DND-41 (cell line): Measurements from ENCODE around the gene ARL2BP.

ENCODE experiments used
- ATAC-seq: fragments of 200-7000 bp; cut with Tn5 transposase; 3 replicates; pipeline ENCODE4 v1.9.1; 2021; ENCODE audit warnings: low read depth; ENCODE audit not compliant: insufficient read depth
- DNase-seq: peaks from one replicate; pipeline ENCODE4 v3.0.0-alpha.2; 2020
- H2AFZ ChIP-seq: 2 replicates; pipeline ENCODE4 v1.6.0; 2012; ENCODE audit warnings: low read depth, low read length
- H3K27ac ChIP-seq: 2 replicates; pipeline ENCODE4 v1.5.1; 2012; ENCODE audit warnings: low read length, inconsistent platforms
- H3K27me3 ChIP-seq: fragments of 200-600 bp; sonication (generic); 2 replicates; pipeline ENCODE4 v1.6.0; 2012; ENCODE audit warnings: low read length, mild to moderate bottlenecking, inconsistent platforms; ENCODE audit not compliant: insufficient read depth, poor library complexity
- H3K36me3 ChIP-seq: 2 replicates; pipeline ENCODE4 v1.5.1; 2012; ENCODE audit warnings: low read length, inconsistent platforms; ENCODE audit not compliant: insufficient read depth
- H3K4me1 ChIP-seq: 2 replicates; pipeline ENCODE4 v1.5.1; 2012; ENCODE audit warnings: mild to moderate bottlenecking, low read length; ENCODE audit not compliant: insufficient read depth
- H3K4me2 ChIP-seq: 2 replicates; pipeline ENCODE4 v1.6.0; 2012; ENCODE audit warnings: mild to moderate bottlenecking, moderate library complexity, low read length, inconsistent platforms; ENCODE audit not compliant: insufficient read depth
- H3K4me3 ChIP-seq, 2 experiments: fragments of 200-600 bp in 1 of 2; shearing (Covaris generic) in 1 of 2; 2 replicates each; pipeline ENCODE4 v1.5.1; 2012 to 2016; ENCODE audit warnings: inconsistent platforms in 2 of 2, low read length in 2 of 2, mild to moderate bottlenecking in 2 of 2, low read depth in 1 of 2, moderate library complexity in 1 of 2
- H3K79me2 ChIP-seq: 2 replicates; pipeline ENCODE4 v1.6.0; 2012; ENCODE audit warnings: low read length, inconsistent platforms; ENCODE audit not compliant: insufficient read depth
- H3K9ac ChIP-seq: 2 replicates; pipeline ENCODE4 v1.6.0; 2012; ENCODE audit warnings: low read depth, mild to moderate bottlenecking, inconsistent platforms, low read length, moderate library complexity
- H3K9me3 ChIP-seq: 2 replicates; pipeline ENCODE4 v1.5.1; 2012; ENCODE audit warnings: low read length, moderate library complexity, mild to moderate bottlenecking, inconsistent platforms; ENCODE audit not compliant: insufficient read depth, severe bottlenecking
- H4K20me1 ChIP-seq: 2 replicates; pipeline ENCODE4 v1.6.0; 2012; ENCODE audit warnings: low read length; ENCODE audit not compliant: insufficient read depth
- EZH2 ChIP-seq: IDR thresholded peaks from 3 replicates; pipeline ENCODE4 v1.6.1; 2012; ENCODE audit warnings: borderline replicate concordance, low read depth, mild to moderate bottlenecking, moderate library complexity, low read length, inconsistent platforms; ENCODE audit not compliant: severe bottlenecking
- TF ChIP-seq, protein P1 (sequence below): IDR thresholded peaks from 2 replicates; pipeline ENCODE4 v1.5.1; 2012; ENCODE audit warnings: borderline replicate concordance, low read length, moderate library complexity, mild to moderate bottlenecking; ENCODE audit not compliant: poor library complexity, severe bottlenecking; ENCODE audit errors: extremely low read depth

ARL2BP gene

DNA sequence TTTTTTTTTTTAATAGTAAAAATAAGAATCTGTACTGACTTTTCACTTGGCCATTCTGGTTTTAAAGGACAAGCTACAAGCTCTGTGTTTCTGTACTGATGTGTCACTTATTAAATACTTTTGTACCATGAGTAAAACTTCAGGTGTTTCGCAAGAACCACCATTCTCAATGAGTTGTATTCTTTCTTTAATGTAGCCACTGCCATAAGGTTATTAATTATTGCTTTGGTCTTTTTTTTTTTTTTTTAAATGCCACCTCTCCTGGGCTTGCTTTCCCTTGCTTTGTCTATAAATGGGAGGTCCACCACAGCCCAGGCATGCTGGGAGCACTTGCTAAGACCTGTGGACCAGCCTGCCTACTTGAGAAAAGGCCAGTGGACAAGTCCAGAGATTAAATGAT, 8.4 kb downstream of the ARL2BP start:
- TF ChIP-seq, protein P1, sequence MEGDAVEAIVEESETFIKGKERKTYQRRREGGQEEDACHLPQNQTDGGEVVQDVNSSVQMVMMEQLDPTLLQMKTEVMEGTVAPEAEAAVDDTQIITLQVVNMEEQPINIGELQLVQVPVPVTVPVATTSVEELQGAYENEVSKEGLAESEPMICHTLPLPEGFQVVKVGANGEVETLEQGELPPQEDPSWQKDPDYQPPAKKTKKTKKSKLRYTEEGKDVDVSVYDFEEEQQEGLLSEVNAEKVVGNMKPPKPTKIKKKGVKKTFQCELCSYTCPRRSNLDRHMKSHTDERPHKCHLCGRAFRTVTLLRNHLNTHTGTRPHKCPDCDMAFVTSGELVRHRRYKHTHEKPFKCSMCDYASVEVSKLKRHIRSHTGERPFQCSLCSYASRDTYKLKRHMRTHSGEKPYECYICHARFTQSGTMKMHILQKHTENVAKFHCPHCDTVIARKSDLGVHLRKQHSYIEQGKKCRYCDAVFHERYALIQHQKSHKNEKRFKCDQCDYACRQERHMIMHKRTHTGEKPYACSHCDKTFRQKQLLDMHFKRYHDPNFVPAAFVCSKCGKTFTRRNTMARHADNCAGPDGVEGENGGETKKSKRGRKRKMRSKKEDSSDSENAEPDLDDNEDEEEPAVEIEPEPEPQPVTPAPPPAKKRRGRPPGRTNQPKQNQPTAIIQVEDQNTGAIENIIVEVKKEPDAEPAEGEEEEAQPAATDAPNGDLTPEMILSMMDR = no peak
- TF ChIP-seq EZH2 = no peak
- H3K4me1 ChIP-seq = no peaks in the 10 kb centered on the region
- H4K20me1 ChIP-seq = no peaks in the 10 kb centered on the region
- ATAC-seq = no peak
- H2AFZ ChIP-seq = no peak overlapping the region
- H3K9me3 ChIP-seq = peaks cover 7% of the 10 kb centered on the region
- H3K9ac ChIP-seq = no peak overlapping the region
- no peak overlapping the region for H3K4me2 ChIP-seq
- peaks cover 39% of the 10 kb centered on the region for H3K36me3 ChIP-seq
- H3K27ac ChIP-seq = no peak overlapping the region
- no peaks in the 10 kb centered on the region for H3K79me2 ChIP-seq
- no peak for DNase-seq
- no peaks in the 10 kb centered on the region for H3K27me3 ChIP-seq
- H3K4me3 ChIP-seq = no peak overlapping the region

DNA sequence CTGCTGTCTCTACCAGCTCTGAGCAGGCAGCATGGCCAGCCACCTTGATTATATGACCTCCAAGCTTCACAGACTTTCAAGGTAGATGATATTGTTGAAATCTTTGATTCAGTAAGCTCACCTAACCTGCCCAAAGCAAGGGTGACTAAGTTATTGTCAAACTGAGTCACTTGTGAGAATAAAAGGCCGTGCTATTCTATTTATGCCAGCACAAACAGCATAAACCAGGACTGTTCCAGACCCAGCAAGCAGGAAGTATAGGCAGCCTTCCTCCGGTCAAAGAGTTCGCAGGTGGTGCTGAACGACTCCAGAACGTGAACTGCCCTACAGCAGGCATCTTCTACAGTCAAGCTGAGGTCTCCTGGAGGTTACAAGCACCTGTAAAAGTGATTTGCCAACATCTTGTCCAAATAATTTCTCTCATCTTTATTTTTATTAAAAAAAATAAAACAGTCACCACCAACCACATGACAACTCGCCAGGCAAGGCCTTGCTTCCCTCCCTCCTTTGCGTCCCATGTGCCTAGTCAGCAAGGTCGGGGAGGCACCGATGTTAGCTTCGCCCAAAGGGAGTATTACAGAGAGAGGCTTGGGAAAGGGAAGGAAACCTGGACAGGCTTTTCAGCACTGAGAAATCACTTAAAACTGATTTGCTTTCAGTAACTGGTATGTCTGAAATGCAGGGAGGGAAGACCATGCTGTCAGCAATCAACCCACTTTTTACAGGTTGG, 10.8 kb downstream of the ARL2BP start:
- DNase-seq (no peak), ATAC-seq (no peak)
- no peak overlapping the region for H3K9ac ChIP-seq
- TF ChIP-seq, protein P1 = no peak
- no peak for TF ChIP-seq EZH2
- no peak overlapping the region for H2AFZ ChIP-seq
- H3K9me3 ChIP-seq = peaks cover 7% of the 10 kb centered on the region
- no peaks in the 10 kb centered on the region for H4K20me1 ChIP-seq
- no peak overlapping the region for H3K4me2 ChIP-seq
- no peak overlapping the region for H3K4me3 ChIP-seq
- peaks cover 2% of the 10 kb centered on the region; the same call in 1 of the 2 replicates for H3K4me1 ChIP-seq
- H3K27ac ChIP-seq = no peak overlapping the region
- no peaks in the 10 kb centered on the region for H3K79me2 ChIP-seq
- peaks cover 24% of the 10 kb centered on the region for H3K36me3 ChIP-seq
- H3K27me3 ChIP-seq = no peaks in the 10 kb centered on the region

DNA sequence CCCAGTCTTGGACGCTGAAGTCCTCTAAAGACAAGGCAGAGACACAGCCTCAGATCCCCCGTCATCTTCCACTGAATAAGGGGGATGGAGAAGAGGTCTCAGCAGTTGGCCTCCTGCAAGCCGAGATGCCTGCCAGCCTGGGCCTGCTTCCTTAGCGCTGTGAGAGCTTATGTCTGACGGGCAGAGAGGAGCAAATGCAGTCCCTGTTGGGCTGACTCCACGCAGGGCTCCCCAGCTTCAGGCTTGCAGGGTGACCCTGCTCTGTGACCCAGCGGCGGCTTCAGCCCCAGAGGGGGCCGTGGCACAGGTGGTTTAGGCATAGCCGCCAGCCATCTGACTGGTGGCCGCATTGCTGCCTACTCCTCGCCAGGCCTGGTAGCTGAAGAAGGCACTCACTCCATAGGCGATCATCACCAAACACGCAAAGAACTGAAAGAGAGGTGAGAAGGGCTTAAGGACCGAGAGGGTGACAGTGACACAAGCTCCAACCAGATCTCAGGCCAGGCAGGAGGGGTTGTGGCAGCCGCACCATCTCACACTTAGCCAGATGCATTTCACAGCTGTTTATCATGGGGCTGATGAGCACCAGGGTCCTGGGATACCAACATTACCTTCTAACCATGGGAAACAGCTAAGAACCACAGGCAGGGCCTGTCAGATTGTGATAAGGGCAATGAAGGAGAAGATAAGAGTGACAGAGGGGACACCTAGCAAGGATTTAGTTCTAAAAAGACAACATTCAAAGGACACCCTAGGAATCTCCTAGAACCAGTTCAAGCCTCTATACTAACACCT, 11.7 kb downstream of the ARL2BP start:
- DNase-seq (no peak), ATAC-seq (no peak)
- no peak overlapping the region for H3K27ac ChIP-seq
- no peaks in the 10 kb centered on the region for H3K27me3 ChIP-seq
- peaks cover 16% of the 10 kb centered on the region for H3K36me3 ChIP-seq
- H3K9ac ChIP-seq = no peak overlapping the region
- peaks cover 7% of the 10 kb centered on the region for H3K9me3 ChIP-seq
- no peaks in the 10 kb centered on the region for H3K79me2 ChIP-seq
- H3K4me2 ChIP-seq = no peak overlapping the region
- H2AFZ ChIP-seq = no peak overlapping the region
- H4K20me1 ChIP-seq = no peaks in the 10 kb centered on the region
- H3K4me1 ChIP-seq = peaks cover 2% of the 10 kb centered on the region; the same call in 1 of the 2 replicates
- no peak overlapping the region for H3K4me3 ChIP-seq
- TF ChIP-seq EZH2 = no peak
- TF ChIP-seq, protein P1 = no peak
